Measurements from ENCODE around the gene AADACL4. TPM values are rescaled to one million over a fixed set of nuclear protein-coding genes. Genes with fewer than 3 reads are reported as not detected.

Gene AADACL4
- total and polyA plus RNA-seq, 2 of the 8 experiments (the other 6 are each of a cell fraction or from before 2014, with no cell fraction given) = 0.08 TPM; not detected in 1

DNA sequence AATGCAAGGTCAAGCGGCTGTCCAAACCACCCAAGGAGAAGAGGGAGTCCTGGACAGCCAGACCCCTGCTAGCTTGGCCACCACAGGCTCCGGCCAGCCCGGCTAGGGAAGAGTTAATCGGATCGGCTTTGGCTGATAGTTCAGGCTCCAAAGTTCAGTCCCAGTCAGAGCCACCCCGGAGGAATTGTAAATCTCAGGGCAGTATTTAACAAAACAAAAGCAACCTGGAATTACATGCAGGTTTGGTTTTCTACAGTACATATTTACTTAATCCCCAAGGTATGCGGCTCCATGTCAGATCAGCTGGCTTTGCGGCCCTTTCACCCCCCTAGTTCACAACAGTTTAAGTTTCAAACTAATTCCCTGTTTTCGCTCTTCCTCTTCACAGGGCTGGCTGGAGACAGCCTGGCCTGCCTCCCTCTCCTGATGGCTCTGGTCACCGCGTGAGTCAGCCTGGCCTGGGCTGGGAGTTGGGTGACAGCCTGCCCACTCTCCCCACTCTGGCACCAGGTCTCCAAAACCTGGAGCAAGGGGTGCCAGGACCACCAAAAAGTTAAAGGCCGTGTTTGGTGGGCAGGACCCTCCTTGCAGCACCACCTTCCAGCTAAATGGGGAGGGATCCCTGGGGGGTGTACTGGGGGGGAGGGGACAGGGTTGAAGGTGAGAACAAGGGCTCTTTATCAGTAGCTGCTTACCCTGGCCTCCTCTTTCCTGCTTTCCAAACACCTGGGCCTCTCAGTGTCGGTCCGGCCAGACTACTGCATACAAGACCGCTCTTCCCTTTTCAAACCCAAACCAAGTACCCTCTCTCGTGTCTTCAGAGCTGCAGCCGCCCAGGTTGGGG, 27.8 kb upstream of the AADACL4 start (continued):
- TF ChIP-seq, protein P1, sequence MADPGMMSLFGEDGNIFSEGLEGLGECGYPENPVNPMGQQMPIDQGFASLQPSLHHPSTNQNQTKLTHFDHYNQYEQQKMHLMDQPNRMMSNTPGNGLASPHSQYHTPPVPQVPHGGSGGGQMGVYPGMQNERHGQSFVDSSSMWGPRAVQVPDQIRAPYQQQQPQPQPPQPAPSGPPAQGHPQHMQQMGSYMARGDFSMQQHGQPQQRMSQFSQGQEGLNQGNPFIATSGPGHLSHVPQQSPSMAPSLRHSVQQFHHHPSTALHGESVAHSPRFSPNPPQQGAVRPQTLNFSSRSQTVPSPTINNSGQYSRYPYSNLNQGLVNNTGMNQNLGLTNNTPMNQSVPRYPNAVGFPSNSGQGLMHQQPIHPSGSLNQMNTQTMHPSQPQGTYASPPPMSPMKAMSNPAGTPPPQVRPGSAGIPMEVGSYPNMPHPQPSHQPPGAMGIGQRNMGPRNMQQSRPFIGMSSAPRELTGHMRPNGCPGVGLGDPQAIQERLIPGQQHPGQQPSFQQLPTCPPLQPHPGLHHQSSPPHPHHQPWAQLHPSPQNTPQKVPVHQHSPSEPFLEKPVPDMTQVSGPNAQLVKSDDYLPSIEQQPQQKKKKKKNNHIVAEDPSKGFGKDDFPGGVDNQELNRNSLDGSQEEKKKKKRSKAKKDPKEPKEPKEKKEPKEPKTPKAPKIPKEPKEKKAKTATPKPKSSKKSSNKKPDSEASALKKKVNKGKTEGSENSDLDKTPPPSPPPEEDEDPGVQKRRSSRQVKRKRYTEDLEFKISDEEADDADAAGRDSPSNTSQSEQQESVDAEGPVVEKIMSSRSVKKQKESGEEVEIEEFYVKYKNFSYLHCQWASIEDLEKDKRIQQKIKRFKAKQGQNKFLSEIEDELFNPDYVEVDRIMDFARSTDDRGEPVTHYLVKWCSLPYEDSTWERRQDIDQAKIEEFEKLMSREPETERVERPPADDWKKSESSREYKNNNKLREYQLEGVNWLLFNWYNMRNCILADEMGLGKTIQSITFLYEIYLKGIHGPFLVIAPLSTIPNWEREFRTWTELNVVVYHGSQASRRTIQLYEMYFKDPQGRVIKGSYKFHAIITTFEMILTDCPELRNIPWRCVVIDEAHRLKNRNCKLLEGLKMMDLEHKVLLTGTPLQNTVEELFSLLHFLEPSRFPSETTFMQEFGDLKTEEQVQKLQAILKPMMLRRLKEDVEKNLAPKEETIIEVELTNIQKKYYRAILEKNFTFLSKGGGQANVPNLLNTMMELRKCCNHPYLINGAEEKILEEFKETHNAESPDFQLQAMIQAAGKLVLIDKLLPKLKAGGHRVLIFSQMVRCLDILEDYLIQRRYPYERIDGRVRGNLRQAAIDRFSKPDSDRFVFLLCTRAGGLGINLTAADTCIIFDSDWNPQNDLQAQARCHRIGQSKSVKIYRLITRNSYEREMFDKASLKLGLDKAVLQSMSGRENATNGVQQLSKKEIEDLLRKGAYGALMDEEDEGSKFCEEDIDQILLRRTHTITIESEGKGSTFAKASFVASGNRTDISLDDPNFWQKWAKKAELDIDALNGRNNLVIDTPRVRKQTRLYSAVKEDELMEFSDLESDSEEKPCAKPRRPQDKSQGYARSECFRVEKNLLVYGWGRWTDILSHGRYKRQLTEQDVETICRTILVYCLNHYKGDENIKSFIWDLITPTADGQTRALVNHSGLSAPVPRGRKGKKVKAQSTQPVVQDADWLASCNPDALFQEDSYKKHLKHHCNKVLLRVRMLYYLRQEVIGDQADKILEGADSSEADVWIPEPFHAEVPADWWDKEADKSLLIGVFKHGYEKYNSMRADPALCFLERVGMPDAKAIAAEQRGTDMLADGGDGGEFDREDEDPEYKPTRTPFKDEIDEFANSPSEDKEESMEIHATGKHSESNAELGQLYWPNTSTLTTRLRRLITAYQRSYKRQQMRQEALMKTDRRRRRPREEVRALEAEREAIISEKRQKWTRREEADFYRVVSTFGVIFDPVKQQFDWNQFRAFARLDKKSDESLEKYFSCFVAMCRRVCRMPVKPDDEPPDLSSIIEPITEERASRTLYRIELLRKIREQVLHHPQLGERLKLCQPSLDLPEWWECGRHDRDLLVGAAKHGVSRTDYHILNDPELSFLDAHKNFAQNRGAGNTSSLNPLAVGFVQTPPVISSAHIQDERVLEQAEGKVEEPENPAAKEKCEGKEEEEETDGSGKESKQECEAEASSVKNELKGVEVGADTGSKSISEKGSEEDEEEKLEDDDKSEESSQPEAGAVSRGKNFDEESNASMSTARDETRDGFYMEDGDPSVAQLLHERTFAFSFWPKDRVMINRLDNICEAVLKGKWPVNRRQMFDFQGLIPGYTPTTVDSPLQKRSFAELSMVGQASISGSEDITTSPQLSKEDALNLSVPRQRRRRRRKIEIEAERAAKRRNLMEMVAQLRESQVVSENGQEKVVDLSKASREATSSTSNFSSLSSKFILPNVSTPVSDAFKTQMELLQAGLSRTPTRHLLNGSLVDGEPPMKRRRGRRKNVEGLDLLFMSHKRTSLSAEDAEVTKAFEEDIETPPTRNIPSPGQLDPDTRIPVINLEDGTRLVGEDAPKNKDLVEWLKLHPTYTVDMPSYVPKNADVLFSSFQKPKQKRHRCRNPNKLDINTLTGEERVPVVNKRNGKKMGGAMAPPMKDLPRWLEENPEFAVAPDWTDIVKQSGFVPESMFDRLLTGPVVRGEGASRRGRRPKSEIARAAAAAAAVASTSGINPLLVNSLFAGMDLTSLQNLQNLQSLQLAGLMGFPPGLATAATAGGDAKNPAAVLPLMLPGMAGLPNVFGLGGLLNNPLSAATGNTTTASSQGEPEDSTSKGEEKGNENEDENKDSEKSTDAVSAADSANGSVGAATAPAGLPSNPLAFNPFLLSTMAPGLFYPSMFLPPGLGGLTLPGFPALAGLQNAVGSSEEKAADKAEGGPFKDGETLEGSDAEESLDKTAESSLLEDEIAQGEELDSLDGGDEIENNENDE (IDR thresholded peaks at IDR 0.05; ENCODE audit: insufficient replicate concordance, low read length) = peak; percentile 71
- no peak for TF ChIP-seq CBX5 (IDR thresholded peaks at IDR 0.05; ENCODE audit: low read depth, low read length)
- peak; percentile 98 to 99; a peak in 3 of 4 replicates for TF ChIP-seq SIN3A (conservative IDR thresholded peaks at IDR 0.05 in 1 of 2, IDR thresholded peaks at IDR 0.05 in 1 of 2; ENCODE audit: low read depth in 1 of 2, low read length in 2 of 2)
- peak in 1 of 2 experiments; percentile 58; a peak in 1 of 3 replicates for TF ChIP-seq EP300 (IDR thresholded peaks at IDR 0.05; ENCODE audit: borderline replicate concordance in 1 of 2, low read depth in 2 of 2, low read length in 2 of 2)
- TF ChIP-seq TAF1 (IDR thresholded peaks at IDR 0.05; ENCODE audit: low read depth, low read length) = peak; percentile 42; the same call in 1 of the 2 replicates
- peak; percentile 93 for TF ChIP-seq TEAD4 (IDR thresholded peaks at IDR 0.05; ENCODE audit: low read depth, low read length)
- peak in 1 of 2 experiments; percentile 42; a peak in 1 of 3 replicates for TF ChIP-seq POLR2A (IDR thresholded peaks at IDR 0.05; ENCODE audit: control extremely low read depth in 1 of 2, low read depth in 2 of 2, low read length in 2 of 2)
- TF ChIP-seq YY1 (IDR thresholded peaks at IDR 0.05; ENCODE audit: low read depth, low read length) = 0 out of 2 replicates have a peak, but pooled peaks have one; percentile 40
- TF ChIP-seq SAP30 (IDR thresholded peaks at IDR 0.05; ENCODE audit: insufficient read depth, insufficient replicate concordance, low read length) = peak; percentile 91

Data from H1 (cell line).